HepG2 (cell line): Measurements from ENCODE around the gene SNRPD1. TPM values are rescaled to one million over a fixed set of nuclear protein-coding genes. Genes with fewer than 3 reads are reported as not detected.

Experiments
- DZIP1 ChIP-seq: sonication (generic); formaldehyde crosslinking; IDR thresholded peaks from 2 replicates; pipeline ENCODE4 v1.5.0; 2020; ENCODE audit warnings: mild to moderate bottlenecking, missing genetic modification reagents
- FOXA3 ChIP-seq: IDR thresholded peaks from 2 replicates; pipeline ENCODE4 v1.6.1; 2016; ENCODE audit warnings: missing genetic modification reagents, missing compliant biosample characterization
- HNF1B ChIP-seq: sonication (generic); formaldehyde crosslinking; IDR thresholded peaks from 2 replicates; pipeline ENCODE4 v1.5.1; 2020; ENCODE audit warnings: mild to moderate bottlenecking, moderate library complexity, missing genetic modification reagents
- KLF12 ChIP-seq: sonication (generic); formaldehyde crosslinking; IDR thresholded peaks from 2 replicates; pipeline ENCODE4 v1.4.0; 2020; ENCODE audit warnings: missing genetic modification reagents, borderline replicate concordance
- MED13 ChIP-seq: sonication (generic); formaldehyde crosslinking; IDR thresholded peaks from 2 replicates; pipeline ENCODE4 v1.5.0; 2020; ENCODE audit warnings: missing genetic modification reagents
- SNRNP70 ChIP-seq: fragments of 200-400 bp; formaldehyde crosslinking; IDR thresholded peaks from 2 replicates; pipeline ENCODE4 v1.6.1; 2017; ENCODE audit warnings: mild to moderate bottlenecking, low read depth, low read length, moderate library complexity
- ZFP90 ChIP-seq: sonication (generic); formaldehyde crosslinking; IDR thresholded peaks from 2 replicates; pipeline ENCODE4 v1.8.0; 2022; ENCODE audit warnings: missing genetic modification reagents, mild to moderate bottlenecking, inconsistent platforms, borderline replicate concordance
- ZNF251 ChIP-seq: sonication (generic); formaldehyde crosslinking; IDR thresholded peaks from 2 replicates; pipeline ENCODE4 v1.9.0; 2021; ENCODE audit warnings: mild to moderate bottlenecking, missing genetic modification reagents
- ZNF407 ChIP-seq: sonication (generic); formaldehyde crosslinking; IDR thresholded peaks from one replicate; pipeline ENCODE4 v1.5.1; 2020; ENCODE audit warnings: mild to moderate bottlenecking, missing genetic modification reagents; ENCODE audit errors: not compliant biosample characterization
- polyA plus RNA-seq, 8 experiments: library from polyadenylated mRNA; depleted of rRNA in 3 of 8; stranded (reverse) in 7 of 8; unstranded in 1 of 8; fragments of >200 nt; fragmentation: Illumina TruSeq in 4 of 8; extraction: Trizol in 4 of 8; gene quantifications; 2 replicates each; pipeline versions ENCODE4 v1.2.1 to v1.2.3, GENCODE V29; 2011 to 2016; ENCODE audit warnings: low read depth in 4 of 8, missing spikeins in 1 of 8, mixed read lengths in 1 of 8; ENCODE audit not compliant: insufficient read depth in 1 of 8
- total RNA-seq, 5 experiments: library from RNA; depleted of rRNA; stranded (reverse); fragments of >200 nt; fragmentation: Illumina TruSeq; extraction: Trizol; gene quantifications; 2 replicates each; pipeline ENCODE4 v1.2.3, GENCODE V29; 2016; ENCODE audit warnings: low read depth in 1 of 5
- TF ChIP-seq, protein P1 (sequence below): sonication (generic); formaldehyde crosslinking; IDR thresholded peaks from 2 replicates; pipeline ENCODE4 v1.4.0; 2020; ENCODE audit warnings: mild to moderate bottlenecking, missing genetic modification reagents
- TF ChIP-seq, protein P2 (sequence below): sonication (generic); formaldehyde crosslinking; IDR thresholded peaks from 2 replicates; pipeline ENCODE4 v1.5.0; 2020; ENCODE audit warnings: mild to moderate bottlenecking, missing genetic modification reagents, borderline replicate concordance

The SNRPD1 gene
- total and polyA plus RNA-seq, 2 of the 13 experiments (the other 11 are each of a cell fraction or from before 2014, with no cell fraction given) = 22.7 to 275 TPM

- TF ChIP-seq ZNF407 (no peak), MED13 (peak; percentile 88), SNRNP70 (no peak), KLF12 (CRISPR knock-in tag) (peak; percentile 37; the same call in 1 of the 2 replicates), ZNF251 (CRISPR knock-in tag) (no peak), DZIP1 (CRISPR knock-in tag) (no peak; the same call in 1 of the 2 replicates), HNF1B (CRISPR knock-in tag) (peak; percentile 88; the same call in 1 of the 2 replicates), ZFP90 (no peak), FOXA3 (CRISPR knock-in tag) (peak; percentile 68; the same call in 1 of the 2 replicates)
- TF ChIP-seq, protein P1, sequence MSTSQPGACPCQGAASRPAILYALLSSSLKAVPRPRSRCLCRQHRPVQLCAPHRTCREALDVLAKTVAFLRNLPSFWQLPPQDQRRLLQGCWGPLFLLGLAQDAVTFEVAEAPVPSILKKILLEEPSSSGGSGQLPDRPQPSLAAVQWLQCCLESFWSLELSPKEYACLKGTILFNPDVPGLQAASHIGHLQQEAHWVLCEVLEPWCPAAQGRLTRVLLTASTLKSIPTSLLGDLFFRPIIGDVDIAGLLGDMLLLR = peak; percentile 87
- TF ChIP-seq, protein P2, sequence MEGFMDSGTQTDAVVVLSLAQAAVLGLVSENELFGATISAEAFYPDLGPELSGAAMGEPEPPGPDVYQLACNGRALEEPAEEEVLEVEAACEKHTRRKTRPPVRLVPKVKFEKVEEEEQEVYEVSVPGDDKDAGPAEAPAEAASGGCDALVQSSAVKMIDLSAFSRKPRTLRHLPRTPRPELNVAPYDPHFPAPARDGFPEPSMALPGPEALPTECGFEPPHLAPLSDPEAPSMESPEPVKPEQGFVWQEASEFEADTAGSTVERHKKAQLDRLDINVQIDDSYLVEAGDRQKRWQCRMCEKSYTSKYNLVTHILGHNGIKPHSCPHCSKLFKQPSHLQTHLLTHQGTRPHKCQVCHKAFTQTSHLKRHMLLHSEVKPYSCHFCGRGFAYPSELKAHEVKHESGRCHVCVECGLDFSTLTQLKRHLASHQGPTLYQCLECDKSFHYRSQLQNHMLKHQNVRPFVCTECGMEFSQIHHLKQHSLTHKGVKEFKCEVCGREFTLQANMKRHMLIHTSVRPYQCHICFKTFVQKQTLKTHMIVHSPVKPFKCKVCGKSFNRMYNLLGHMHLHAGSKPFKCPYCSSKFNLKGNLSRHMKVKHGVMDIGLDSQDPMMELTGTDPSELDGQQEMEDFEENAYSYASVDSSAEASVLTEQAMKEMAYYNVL = peak; percentile 90
Measured at GRCh38 chr18:21600526-21601410, 11.3 kb upstream of the SNRPD1 start, which contains the start of gene ESCO1 (continued).
